Spleen (tissue), 7 donors: ENCODE data around the gene UBR4.

Experiments used
- CTCF ChIP-seq, 11 experiments: fragments of 200-600 bp in 7 of 11; fragments of 450-650 bp in 4 of 11; sonication (generic) in 4 of 11; IDR thresholded peaks in 8 of 11; conservative IDR thresholded peaks in 3 of 11; 1 replicate in 7 of 11; 2 replicates in 4 of 11; pipeline versions ENCODE4 v1.4.0 to v1.8.0; 2016 to 2021; ENCODE audit warnings: antibody characterized with exemption in 11 of 11, inconsistent platforms in 4 of 11, mild to moderate bottlenecking in 1 of 11
- POLR2A ChIP-seq, 3 donors: fragments of 450-650 bp; IDR thresholded peaks; one replicate each; pipeline ENCODE4 v1.5.1; 2017; ENCODE audit warnings: antibody characterized with exemption in 3 of 3, mild to moderate bottlenecking in 1 of 3
- POLR2AphosphoS5 ChIP-seq, 3 donors: sonication (generic); formaldehyde crosslinking; IDR thresholded peaks; one replicate each; pipeline ENCODE4 v1.5.1; 2017; ENCODE audit warnings: antibody characterized with exemption in 3 of 3
- donor health status: DM: no; HTN: no; CAD: no; lungs with moderate emphysema.
- donor health status: DM: no; HTN: no; CAD: no.
- donor health status: DM: no; HTN: no; CAD: no.

DNA sequence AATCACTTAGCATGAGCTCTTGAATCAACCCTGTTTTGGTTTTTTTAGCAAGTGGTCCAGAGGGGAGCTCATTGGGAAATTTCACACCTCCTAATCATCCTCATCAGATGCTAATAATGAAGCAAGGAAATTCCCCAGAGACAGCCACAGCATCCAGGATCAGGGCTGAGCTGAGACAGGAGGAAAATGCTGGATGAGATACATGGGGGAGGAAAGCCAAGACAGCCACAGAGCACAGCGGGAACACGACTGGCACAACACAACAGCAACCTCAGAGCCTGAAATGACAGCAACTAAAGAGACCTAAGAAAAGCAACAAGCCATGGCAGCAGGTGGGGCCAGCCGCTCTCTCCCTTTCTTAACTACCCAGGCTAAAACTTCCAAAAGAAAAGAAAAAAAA lies 70.4 kb downstream of the UBR4 start:
- no peak for TF ChIP-seq CTCF (IDR thresholded peaks at IDR 0.05 in 8 of 11, conservative IDR thresholded peaks at IDR 0.05 in 3 of 11)
- no peak for TF ChIP-seq POLR2AphosphoS5 (IDR thresholded peaks at IDR 0.05)
- no peak for TF ChIP-seq POLR2A (IDR thresholded peaks at IDR 0.05)
